ENCODE data around the gene TRAF7. TPM values are rescaled to one million over a fixed set of nuclear protein-coding genes. Genes with fewer than 3 reads are reported as not detected.

The TRAF7 gene
- total RNA-seq, 1 experiment from 2014 or later = 160 TPM

- H3K4me1 ChIP-seq (ENCODE audit: control insufficient read depth in 1 of 2, insufficient read depth in 2 of 2, low read length in 2 of 2) = no peaks in the 10 kb centered on the region
- peaks cover 16 to 56% of the 10 kb centered on the region in 2 experiments; a peak in 3 of 4 replicates for H3K36me3 ChIP-seq (ENCODE audit: control insufficient read depth in 1 of 2, insufficient read depth in 2 of 2, low read length in 2 of 2)
- CTCF ChIA-PET = no interaction called here
- H3K4me2 ChIP-seq (ENCODE audit: low read length) = no peak overlapping the region
- H2AFZ ChIP-seq (ENCODE audit: low read depth, low read length, poor library complexity, severe bottlenecking) = no peak overlapping the region
- H3K9me3 ChIP-seq (ENCODE audit: control insufficient read depth in 1 of 2, insufficient read depth in 1 of 2, low read depth in 1 of 2, low read length in 2 of 2) = no peaks in the 10 kb centered on the region
- no peaks in the 10 kb centered on the region for H3K27me3 ChIP-seq (ENCODE audit: insufficient read depth, low read length)
- RAD21 ChIA-PET (ENCODE audit: low non-redundant PET in 1 of 2, low total read pairs in 2 of 2, uncharacterized antibody in 2 of 2, unreplicated experiment in 2 of 2) = no interaction called here
- no peaks in the 10 kb centered on the region for H3K9me2 ChIP-seq (ENCODE audit: insufficient read depth)
- H4K20me1 ChIP-seq (ENCODE audit: insufficient read depth) = no peaks in the 10 kb centered on the region
- intact Hi-C loops (cut with micrococcal nuclease) = no loop called here
- TF ChIP-seq EZH2phosphoT487 (IDR thresholded peaks at IDR 0.05; ENCODE audit: borderline replicate concordance) (no peak), FOSL1 (IDR thresholded peaks at IDR 0.05; ENCODE audit: low read depth) (no peak), ZFX (IDR thresholded peaks at IDR 0.05) (no peak), CBX3 (IDR thresholded peaks at IDR 0.05; ENCODE audit: low read depth) (no peak), ZBTB33 (IDR thresholded peaks at IDR 0.05; ENCODE audit: extremely low read depth, insufficient replicate concordance, low read length) (no peak), ATF3 (IDR thresholded peaks at IDR 0.05) (no peak), SP1 (IDR thresholded peaks at IDR 0.05; ENCODE audit: low read depth) (no peak), TCF7L2 (IDR thresholded peaks at IDR 0.05; ENCODE audit: borderline replicate concordance, extremely low read depth, insufficient read depth, insufficient read length) (no peak), YY1 (IDR thresholded peaks at IDR 0.05; ENCODE audit: extremely low read depth, insufficient replicate concordance, low read depth, low read length) (no peak), ELF1 (IDR thresholded peaks at IDR 0.05; ENCODE audit: borderline replicate concordance, low read depth) (no peak), EZH2 (IDR thresholded peaks at IDR 0.05) (no peak), POLR2A (IDR thresholded peaks at IDR 0.05; ENCODE audit: borderline replicate concordance, extremely low read depth, insufficient read depth, insufficient read length) (no peak), SRF (IDR thresholded peaks at IDR 0.05; ENCODE audit: low read depth) (no peak), SIN3A (IDR thresholded peaks at IDR 0.05; ENCODE audit: low read depth) (no peak), CTCF (IDR thresholded peaks at IDR 0.05 in 2 of 3, conservative IDR thresholded peaks at IDR 0.05 in 1 of 3; ENCODE audit: borderline replicate concordance in 1 of 3, insufficient read depth in 1 of 3, low read depth in 2 of 3, low read length in 2 of 3) (no peak), ZNF274 (IDR thresholded peaks at IDR 0.05; ENCODE audit: low read depth, low read length) (no peak), RAD21 (IDR thresholded peaks at IDR 0.05; ENCODE audit: low read depth) (no peak), JUND (IDR thresholded peaks at IDR 0.05) (no peak), CEBPB (IDR thresholded peaks at IDR 0.05; ENCODE audit: low read depth) (no peak)
- POLR2A ChIA-PET = interaction anchor here (1.7 kb wide), 1 partner anchor 15 kb away, joined by 5 read pairs; the partner anchor contains the start of gene TRAF7
- no peak overlapping the region for H3K4me3 ChIP-seq (replicated peaks in 1 of 2; ENCODE audit: low read depth in 1 of 2, low read length in 2 of 2)
- peaks cover 24% of the 10 kb centered on the region for H3K79me2 ChIP-seq (ENCODE audit: insufficient read depth, low read length)
- no peak overlapping the region for H3K27ac ChIP-seq (ENCODE audit: low read depth, low read length)
- no peak overlapping the region for H3K9ac ChIP-seq (ENCODE audit: low read length)
- DNase-seq (ENCODE audit: low read depth, low spot score) (no peak), ATAC-seq (no peak)
- BruUV-seq (replicated peaks) = no TSS peak
Measured at GRCh38 chr16:2170587-2171435, 15.2 kb downstream of the TRAF7 start.
